Activated CD4-positive, alpha-beta T cell treated with anti-CD3 and anti-CD28 coated beads, Interleukin-2, amount 10 ng/mL, durations not matched to agents 7 days and 5 days (primary cell): ENCODE data around the gene LLGL1. TPM values are rescaled to one million over a fixed set of nuclear protein-coding genes. Genes with fewer than 3 reads are reported as not detected.

ENCODE experiments used
- CTCF ChIA-PET: fragments of 350-600 bp; sonication (Branson Sonifier 250); formaldehyde crosslinking; loops from one replicate; lab custom pipeline; 2021; ENCODE audit warnings: antibody characterized with exemption; lab: Charles Lee
- POLR2A ChIA-PET: fragments of 350-600 bp; sonication (Branson Sonifier 250); formaldehyde crosslinking; loops from one replicate; lab custom pipeline; 2021; ENCODE audit warnings: antibody characterized with exemption; lab: Charles Lee
- DNase-seq: peaks from one replicate; pipeline ENCODE4 v3.0.0-alpha.2; 2020
- H3K27ac Mint-ChIP-seq: one replicate; pipeline ENCODE4 v1.8.0; 2021; ENCODE audit warnings: mild to moderate bottlenecking, moderate library complexity, mixed read lengths
- H3K27me3 Mint-ChIP-seq: one replicate; pipeline ENCODE4 v1.8.0; 2021; ENCODE audit warnings: mixed read lengths
- H3K36me3 Mint-ChIP-seq: one replicate; pipeline ENCODE4 v1.8.0; 2021; ENCODE audit warnings: low read depth, mixed read lengths
- H3K4me1 Mint-ChIP-seq: one replicate; pipeline ENCODE4 v1.8.0; 2021; ENCODE audit warnings: mixed read lengths
- H3K4me3 Mint-ChIP-seq: one replicate; pipeline ENCODE4 v1.8.0; 2021; ENCODE audit warnings: mild to moderate bottlenecking, moderate library complexity, mixed read lengths
- H3K9me3 Mint-ChIP-seq: one replicate; pipeline ENCODE4 v1.8.0; 2021; ENCODE audit warnings: mixed read lengths
- total RNA-seq, 2 experiments: library from RNA; stranded (reverse); gene quantifications; one replicate each; pipeline ENCODE4 v1.2.3, GENCODE V29; 2021

The LLGL1 gene
- total RNA-seq, 2 experiments from 2014 or later, result 24.7 to 24.9 TPM

DNA sequence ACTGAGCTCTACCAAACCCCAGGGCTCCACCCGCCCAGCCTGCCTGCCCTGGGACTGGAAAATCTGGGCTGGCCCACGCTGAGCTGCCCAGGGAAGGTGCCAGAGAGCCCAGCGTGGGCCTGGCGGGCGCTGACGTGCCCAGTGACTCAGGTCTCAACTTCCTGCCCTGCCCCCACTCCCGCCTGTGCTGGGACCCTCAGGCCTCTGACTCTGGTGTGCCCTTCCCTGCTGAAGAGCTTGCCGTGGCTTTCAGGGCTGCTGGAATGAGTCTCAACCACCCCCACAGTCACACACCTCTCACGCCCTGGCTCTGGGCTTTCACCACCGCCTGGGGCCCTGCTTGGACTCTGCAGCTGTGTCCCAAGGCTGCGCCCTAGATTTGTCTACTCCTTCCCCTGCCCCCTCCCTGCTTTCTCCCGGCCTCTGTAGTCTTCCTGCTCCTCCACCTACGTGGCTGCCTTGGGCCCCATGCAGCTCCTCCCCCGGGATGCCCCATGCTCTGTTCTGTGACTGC lies 10.4 kb downstream of the LLGL1 start:
- no peaks in the 10 kb centered on the region for H3K9me3 Mint-ChIP-seq
- ChIA-PET POLR2A (no interaction called here), CTCF (interaction anchor here (0.6 to 0.9 kb wide), 2 partner anchors 24 to 29 kb away, joined by 3 read pairs; no protein-coding TSS in a partner anchor)
- no peaks in the 10 kb centered on the region for H3K27me3 Mint-ChIP-seq
- no peak overlapping the region for H3K4me3 Mint-ChIP-seq
- no peaks in the 10 kb centered on the region for H3K4me1 Mint-ChIP-seq
- DNase-seq, result no peak
- no peak overlapping the region for H3K27ac Mint-ChIP-seq
- H3K36me3 Mint-ChIP-seq, result peaks cover 4% of the 10 kb centered on the region

- ChIA-PET CTCF (interaction anchor here (0.5 to 0.9 kb wide), 3 partner anchors 12 to 40 kb away, joined by 3 read pairs; no protein-coding TSS in a partner anchor), POLR2A (no interaction called here)
- no peak overlapping the region for H3K4me3 Mint-ChIP-seq
- no peak overlapping the region for H3K27ac Mint-ChIP-seq
- H3K27me3 Mint-ChIP-seq, result no peaks in the 10 kb centered on the region
- no peak for DNase-seq
- no peaks in the 10 kb centered on the region for H3K9me3 Mint-ChIP-seq
- peaks cover 4% of the 10 kb centered on the region for H3K36me3 Mint-ChIP-seq
- H3K4me1 Mint-ChIP-seq, result no peaks in the 10 kb centered on the region
These were observed 11.1 kb downstream of the LLGL1 start for GRCh38 chr17:18236494-18236893.

DNA sequence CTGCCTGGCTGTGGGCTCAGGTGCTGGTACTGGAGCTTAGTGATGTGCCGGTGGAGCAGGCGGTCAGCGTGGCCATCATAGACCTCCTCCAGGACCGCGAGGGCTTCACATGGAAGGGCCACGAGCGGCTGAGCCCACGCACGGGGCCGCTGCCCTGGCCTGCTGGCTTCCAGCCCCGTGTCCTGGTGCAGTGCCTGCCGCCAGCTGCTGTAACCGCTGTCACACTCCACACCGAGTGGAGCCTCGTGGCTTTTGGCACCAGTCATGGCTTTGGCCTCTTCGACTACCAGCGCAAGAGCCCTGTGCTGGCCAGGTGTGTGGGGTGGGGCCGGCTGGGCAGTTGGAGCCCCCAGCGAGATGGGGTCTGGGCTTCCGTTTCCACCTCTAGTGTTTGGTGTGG lies 12.0 kb downstream of the LLGL1 start:
- H3K9me3 Mint-ChIP-seq, result no peaks in the 10 kb centered on the region
- ChIA-PET POLR2A (no interaction called here), CTCF (interaction anchor here (0.8 kb wide), 1 partner anchor 13 kb away, joined by 3 read pairs; no protein-coding TSS in a partner anchor)
- no peaks in the 10 kb centered on the region for H3K4me1 Mint-ChIP-seq
- DNase-seq, result no peak
- H3K36me3 Mint-ChIP-seq, result peaks cover 4% of the 10 kb centered on the region
- no peaks in the 10 kb centered on the region for H3K27me3 Mint-ChIP-seq
- no peak overlapping the region for H3K27ac Mint-ChIP-seq
- no peak overlapping the region for H3K4me3 Mint-ChIP-seq

DNA sequence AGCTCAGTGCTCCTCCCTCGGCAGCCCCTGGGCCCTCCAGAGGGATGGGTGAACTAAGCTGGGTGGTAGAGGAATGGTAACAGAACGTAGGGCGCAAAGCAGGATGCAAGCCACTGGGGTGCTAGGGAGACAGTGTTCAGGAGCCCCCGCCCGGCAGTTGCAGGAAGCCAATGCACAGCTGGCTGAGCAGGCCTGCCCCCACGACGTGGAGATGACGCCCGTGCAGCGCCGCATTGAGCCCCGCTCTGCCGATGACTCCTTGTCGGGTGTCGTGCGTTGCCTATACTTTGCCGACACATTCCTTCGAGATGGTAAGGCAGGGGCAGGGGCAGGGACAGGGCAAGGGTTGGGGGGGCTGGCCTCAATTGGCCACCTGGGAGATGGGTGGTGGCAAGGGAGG lies 12.9 kb downstream of the LLGL1 start:
- no peak for DNase-seq
- H3K4me1 Mint-ChIP-seq, result no peaks in the 10 kb centered on the region
- ChIA-PET POLR2A (no interaction called here), CTCF (interaction anchor here (1.5 kb wide), 1 partner anchor 11 kb away, joined by 3 read pairs; no protein-coding TSS in a partner anchor)
- no peak overlapping the region for H3K4me3 Mint-ChIP-seq
- no peaks in the 10 kb centered on the region for H3K9me3 Mint-ChIP-seq
- H3K36me3 Mint-ChIP-seq, result peaks cover 4% of the 10 kb centered on the region
- H3K27ac Mint-ChIP-seq, result no peak overlapping the region
- H3K27me3 Mint-ChIP-seq, result no peaks in the 10 kb centered on the region

DNA sequence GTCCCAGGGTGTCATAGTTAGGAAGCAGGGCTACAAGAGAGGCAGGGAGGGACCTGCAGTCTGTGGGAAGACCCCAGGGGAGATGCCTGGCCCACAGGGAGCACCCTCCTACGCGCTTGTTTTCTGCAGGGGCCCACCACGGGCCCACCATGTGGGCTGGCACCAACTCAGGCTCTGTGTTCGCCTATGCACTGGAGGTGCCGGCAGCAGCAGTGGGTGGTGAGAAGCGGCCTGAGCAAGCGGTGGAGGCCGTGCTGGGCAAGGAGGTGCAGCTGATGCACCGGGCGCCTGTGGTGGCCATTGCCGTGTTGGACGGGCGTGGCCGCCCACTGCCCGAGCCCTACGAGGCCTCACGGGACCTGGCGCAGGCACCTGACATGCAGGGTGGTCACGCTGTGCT lies 15.0 kb downstream of the LLGL1 start:
- CTCF ChIA-PET, result interaction anchor here (0.8 to 1.8 kb wide), 2 partner anchors 16 to 17 kb away, joined by 3 to 6 read pairs; no protein-coding TSS in a partner anchor
- DNase-seq, result no peak
- no peaks in the 10 kb centered on the region for H3K4me1 Mint-ChIP-seq
- no peak overlapping the region for H3K4me3 Mint-ChIP-seq
- H3K36me3 Mint-ChIP-seq, result peaks cover 7% of the 10 kb centered on the region
- no peak overlapping the region for H3K27ac Mint-ChIP-seq
- no peaks in the 10 kb centered on the region for H3K27me3 Mint-ChIP-seq
- H3K9me3 Mint-ChIP-seq, result no peaks in the 10 kb centered on the region
- POLR2A ChIA-PET, result no interaction called here

DNA sequence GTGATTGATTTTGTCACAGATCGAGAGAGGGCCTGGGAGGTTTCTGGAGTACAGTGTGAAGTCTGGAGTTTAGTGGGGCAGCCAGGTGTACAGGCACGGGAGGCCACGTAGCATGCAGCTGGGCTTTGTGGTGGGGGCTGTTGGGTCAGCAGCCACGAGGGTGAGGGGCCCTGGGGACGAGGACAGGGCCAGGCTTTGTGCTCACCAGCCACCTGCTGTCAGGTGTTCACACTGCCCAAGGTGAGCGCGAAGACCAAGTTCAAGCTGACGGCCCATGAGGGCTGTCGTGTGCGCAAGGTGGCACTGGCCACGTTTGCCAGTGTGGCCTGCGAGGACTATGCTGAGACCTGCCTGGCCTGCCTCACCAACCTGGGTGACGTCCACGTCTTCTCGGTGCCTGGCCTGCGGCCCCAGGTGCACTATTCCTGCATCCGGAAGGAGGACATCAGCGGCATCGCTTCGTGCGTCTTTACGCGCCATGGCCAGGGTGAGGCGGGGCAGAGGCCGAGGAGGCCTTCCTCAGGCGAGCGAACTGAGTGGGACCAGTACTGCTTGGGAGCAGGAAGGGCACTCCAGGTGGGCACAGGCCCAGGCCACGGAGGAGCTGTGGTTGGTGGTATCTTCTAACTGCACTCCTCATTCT lies 15.9 kb downstream of the LLGL1 start:
- ChIA-PET CTCF (no interaction called here), POLR2A (no interaction called here)
- Mint-ChIP-seq H3K4me3 (no peak overlapping the region), H3K36me3 (peaks cover 9% of the 10 kb centered on the region), H3K27me3 (no peaks in the 10 kb centered on the region), H3K4me1 (no peaks in the 10 kb centered on the region), H3K27ac (no peak overlapping the region), H3K9me3 (no peaks in the 10 kb centered on the region)
- no peak for DNase-seq

- CTCF ChIA-PET, result no interaction called here
These were observed 19.8 kb downstream of the LLGL1 start for GRCh38 chr17:18245038-18245776.

GRCh38 chr17:18246109-18246725 lies 20.8 kb downstream of the LLGL1 start:
- Mint-ChIP-seq H3K4me3 (no peak overlapping the region), H3K27ac (no peak overlapping the region), H3K9me3 (no peaks in the 10 kb centered on the region), H3K27me3 (no peaks in the 10 kb centered on the region), H3K4me1 (peaks cover 3% of the 10 kb centered on the region), H3K36me3 (peaks cover 36% of the 10 kb centered on the region)
- DNase-seq, result no peak
- POLR2A ChIA-PET, result no interaction called here
- CTCF ChIA-PET, result no interaction called here

More at GRCh38 chr17:18245038-18245776, 19.8 kb downstream of the LLGL1 start:
- no peak overlapping the region for H3K4me3 Mint-ChIP-seq
- H3K9me3 Mint-ChIP-seq, result no peaks in the 10 kb centered on the region
- no peak overlapping the region for H3K27ac Mint-ChIP-seq
- H3K36me3 Mint-ChIP-seq, result peaks cover 27% of the 10 kb centered on the region
- no peaks in the 10 kb centered on the region for H3K27me3 Mint-ChIP-seq
- POLR2A ChIA-PET, result no interaction called here
- H3K4me1 Mint-ChIP-seq, result peaks cover 3% of the 10 kb centered on the region
- no peak for DNase-seq

DNA sequence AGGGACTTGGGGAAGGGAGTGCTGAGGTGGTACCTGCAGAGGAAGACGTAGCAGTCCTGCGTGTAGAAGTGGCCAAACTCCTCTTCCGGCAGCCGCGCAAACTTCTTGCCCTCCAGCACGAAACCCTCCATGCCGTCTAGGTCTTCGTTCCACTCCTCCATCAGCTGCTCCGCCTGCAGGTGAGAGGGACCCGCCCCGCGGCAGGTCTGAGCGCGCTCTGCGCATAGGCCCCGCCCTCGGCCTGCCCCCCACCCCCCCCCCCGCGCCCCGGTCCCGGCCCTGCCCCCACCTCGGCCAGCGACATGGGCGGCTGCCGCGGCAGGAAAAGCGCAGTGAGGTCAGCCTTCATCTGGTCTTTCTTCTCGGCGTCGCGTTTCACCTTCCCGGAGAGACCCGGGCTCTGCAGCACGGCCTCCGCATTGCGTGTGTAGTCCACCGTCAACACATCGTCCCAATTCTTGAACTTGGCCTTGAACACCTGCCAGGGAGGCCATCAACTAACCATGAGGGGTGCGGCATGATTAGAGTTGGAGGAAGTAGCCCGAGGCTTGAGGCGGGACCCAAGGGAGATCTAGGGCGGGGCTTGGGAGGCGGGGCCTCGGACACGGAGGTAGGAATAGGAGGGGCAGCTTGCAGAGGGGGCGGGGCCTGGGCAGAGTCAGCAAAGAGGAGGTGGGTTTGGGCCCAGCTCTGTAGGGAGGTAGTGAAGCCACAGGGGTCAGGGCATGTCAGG lies 21.6 kb downstream of the LLGL1 start:
- POLR2A ChIA-PET, result no interaction called here
- Mint-ChIP-seq H3K4me3 (no peak overlapping the region), H3K9me3 (no peaks in the 10 kb centered on the region), H3K4me1 (peaks cover 3% of the 10 kb centered on the region), H3K27me3 (no peaks in the 10 kb centered on the region), H3K36me3 (peaks cover 41% of the 10 kb centered on the region), H3K27ac (no peak overlapping the region)
- peak; percentile 19 for DNase-seq
- CTCF ChIA-PET, result interaction anchor here (0.7 kb wide), 1 partner anchor 30 kb away, joined by 3 read pairs; no protein-coding TSS in a partner anchor

DNA sequence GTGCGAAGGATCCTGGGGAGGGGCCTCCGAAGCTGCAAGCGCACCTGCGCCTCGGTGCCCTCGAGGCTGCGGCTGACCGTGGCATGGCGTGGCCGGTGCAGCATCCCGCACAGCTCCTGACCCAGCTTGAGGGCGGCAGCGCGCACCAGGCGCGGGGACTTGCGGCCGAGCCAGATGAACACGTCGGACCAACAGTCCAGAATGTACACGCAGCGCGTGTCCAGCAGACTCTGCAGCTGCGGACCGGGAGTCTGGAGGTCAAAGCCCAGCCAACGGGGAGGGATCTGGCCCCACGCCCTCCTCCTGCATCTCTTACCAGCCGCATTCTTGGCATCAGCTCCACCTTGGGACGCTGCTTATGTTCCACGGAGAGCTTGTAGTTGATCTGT lies 22.2 kb downstream of the LLGL1 start:
- Mint-ChIP-seq H3K27ac (no peak overlapping the region), H3K27me3 (no peaks in the 10 kb centered on the region), H3K4me3 (no peak overlapping the region), H3K4me1 (peaks cover 3% of the 10 kb centered on the region), H3K9me3 (no peaks in the 10 kb centered on the region), H3K36me3 (peaks cover 45% of the 10 kb centered on the region)
- DNase-seq, result no peak
- POLR2A ChIA-PET, result no interaction called here
- CTCF ChIA-PET, result interaction anchor here (0.7 kb wide), 1 partner anchor 31 kb away, joined by 3 read pairs; no protein-coding TSS in a partner anchor

DNA sequence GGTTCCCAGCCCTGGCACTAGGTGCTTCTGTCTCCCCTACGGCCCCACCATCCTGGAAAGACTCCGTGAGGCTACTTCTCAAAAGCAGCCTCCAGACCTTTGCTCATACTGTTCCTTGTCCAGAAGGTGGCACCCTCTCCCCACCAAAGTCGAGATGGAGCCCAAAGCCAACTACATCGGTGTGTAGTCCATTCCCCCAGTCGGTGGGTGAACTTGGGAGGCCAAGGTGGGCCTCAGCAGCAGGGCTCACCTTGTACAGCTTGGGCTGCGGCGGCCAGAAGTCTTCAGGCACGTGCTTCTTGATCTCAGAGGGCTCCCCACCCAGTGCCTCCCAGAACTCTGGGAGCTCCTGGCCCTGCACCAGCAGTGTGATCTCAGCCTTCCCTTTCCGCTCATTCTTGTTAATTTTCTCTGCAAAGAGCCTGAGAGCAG lies 22.9 kb downstream of the LLGL1 start:
- Mint-ChIP-seq H3K4me1 (peaks cover 3% of the 10 kb centered on the region), H3K27ac (no peak overlapping the region), H3K4me3 (no peak overlapping the region), H3K36me3 (peaks cover 46% of the 10 kb centered on the region), H3K9me3 (no peaks in the 10 kb centered on the region), H3K27me3 (no peaks in the 10 kb centered on the region)
- CTCF ChIA-PET, result interaction anchor here (1.1 kb wide), 1 partner anchor 37 kb away, joined by 6 read pairs; no protein-coding TSS in a partner anchor
- POLR2A ChIA-PET, result no interaction called here
- DNase-seq, result peak; percentile 79

GRCh38 chr17:18248811-18249210 lies 23.4 kb downstream of the LLGL1 start:
- Mint-ChIP-seq H3K27ac (no peak overlapping the region), H3K4me1 (peaks cover 3% of the 10 kb centered on the region), H3K9me3 (no peaks in the 10 kb centered on the region), H3K27me3 (no peaks in the 10 kb centered on the region), H3K36me3 (peaks cover 49% of the 10 kb centered on the region), H3K4me3 (no peak overlapping the region)
- DNase-seq, result no peak
- ChIA-PET POLR2A (no interaction called here), CTCF (interaction anchor here (1.1 to 1.2 kb wide), 2 partner anchors 10 to 37 kb away, joined by 3 to 6 read pairs; no protein-coding TSS in a partner anchor)
